Measurements from ENCODE around the gene TMEM45B.

DNA sequence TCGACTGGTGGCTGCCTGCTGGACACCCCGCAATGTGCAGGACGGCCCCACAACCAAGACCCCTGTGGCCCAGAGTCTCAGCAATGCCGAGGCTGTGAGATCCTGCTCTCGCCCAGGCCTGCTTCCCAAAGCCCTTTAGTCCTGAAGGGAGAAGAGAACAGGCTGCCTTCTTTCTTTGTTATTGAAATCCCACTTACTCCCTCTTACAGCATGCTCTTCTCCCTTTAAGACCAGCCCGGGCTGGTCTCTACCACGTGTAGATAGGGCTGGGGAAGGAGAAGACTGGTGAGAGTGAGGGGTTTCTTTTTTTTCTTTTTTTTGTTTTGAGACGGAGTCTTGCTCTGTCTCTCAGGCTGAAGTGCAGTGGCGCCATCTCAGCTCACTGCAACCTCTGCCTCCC is 21.3 kb downstream of the TMEM45B start:
- TF ChIP-seq ZNF878 (CRISPR knock-in tag; IDR thresholded peaks at IDR 0.05) (no peak), FOXM1 (CRISPR knock-in tag; IDR thresholded peaks at IDR 0.05) (no peak), EZH2 (conservative IDR thresholded peaks at IDR 0.05; ENCODE audit: low read depth, low read length) (no peak), FOSL1 (CRISPR knock-in tag; IDR thresholded peaks at IDR 0.05; ENCODE audit: borderline replicate concordance) (no peak), RFX5 (IDR thresholded peaks at IDR 0.05; ENCODE audit: low read depth, low read length) (no peak), ELF4 (CRISPR knock-in tag; IDR thresholded peaks at IDR 0.05; ENCODE audit: borderline replicate concordance) (no peak), POLR2A (IDR thresholded peaks at IDR 0.05; ENCODE audit: insufficient read depth in 1 of 2, low read depth in 2 of 2, low read length in 2 of 2) (no peak)
- TF ChIP-seq, protein P1, sequence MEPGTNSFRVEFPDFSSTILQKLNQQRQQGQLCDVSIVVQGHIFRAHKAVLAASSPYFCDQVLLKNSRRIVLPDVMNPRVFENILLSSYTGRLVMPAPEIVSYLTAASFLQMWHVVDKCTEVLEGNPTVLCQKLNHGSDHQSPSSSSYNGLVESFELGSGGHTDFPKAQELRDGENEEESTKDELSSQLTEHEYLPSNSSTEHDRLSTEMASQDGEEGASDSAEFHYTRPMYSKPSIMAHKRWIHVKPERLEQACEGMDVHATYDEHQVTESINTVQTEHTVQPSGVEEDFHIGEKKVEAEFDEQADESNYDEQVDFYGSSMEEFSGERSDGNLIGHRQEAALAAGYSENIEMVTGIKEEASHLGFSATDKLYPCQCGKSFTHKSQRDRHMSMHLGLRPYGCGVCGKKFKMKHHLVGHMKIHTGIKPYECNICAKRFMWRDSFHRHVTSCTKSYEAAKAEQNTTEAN (CRISPR knock-in tag; conservative IDR thresholded peaks at IDR 0.05) = no peak
- TF ChIP-seq, protein P2, sequence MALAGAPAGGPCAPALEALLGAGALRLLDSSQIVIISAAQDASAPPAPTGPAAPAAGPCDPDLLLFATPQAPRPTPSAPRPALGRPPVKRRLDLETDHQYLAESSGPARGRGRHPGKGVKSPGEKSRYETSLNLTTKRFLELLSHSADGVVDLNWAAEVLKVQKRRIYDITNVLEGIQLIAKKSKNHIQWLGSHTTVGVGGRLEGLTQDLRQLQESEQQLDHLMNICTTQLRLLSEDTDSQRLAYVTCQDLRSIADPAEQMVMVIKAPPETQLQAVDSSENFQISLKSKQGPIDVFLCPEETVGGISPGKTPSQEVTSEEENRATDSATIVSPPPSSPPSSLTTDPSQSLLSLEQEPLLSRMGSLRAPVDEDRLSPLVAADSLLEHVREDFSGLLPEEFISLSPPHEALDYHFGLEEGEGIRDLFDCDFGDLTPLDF (CRISPR knock-in tag; IDR thresholded peaks at IDR 0.05) = no peak
